ENCODE measurements around the gene RGS7. TPM values are rescaled to one million over a fixed set of nuclear protein-coding genes. Genes with fewer than 3 reads are reported as not detected.

RGS7 gene
- total RNA-seq = 0.73 and 1.1 TPM in 2 replicates
- polyA plus RNA-seq = 0.22 TPM in 1 of 2 replicates, not detected in the other

DNA sequence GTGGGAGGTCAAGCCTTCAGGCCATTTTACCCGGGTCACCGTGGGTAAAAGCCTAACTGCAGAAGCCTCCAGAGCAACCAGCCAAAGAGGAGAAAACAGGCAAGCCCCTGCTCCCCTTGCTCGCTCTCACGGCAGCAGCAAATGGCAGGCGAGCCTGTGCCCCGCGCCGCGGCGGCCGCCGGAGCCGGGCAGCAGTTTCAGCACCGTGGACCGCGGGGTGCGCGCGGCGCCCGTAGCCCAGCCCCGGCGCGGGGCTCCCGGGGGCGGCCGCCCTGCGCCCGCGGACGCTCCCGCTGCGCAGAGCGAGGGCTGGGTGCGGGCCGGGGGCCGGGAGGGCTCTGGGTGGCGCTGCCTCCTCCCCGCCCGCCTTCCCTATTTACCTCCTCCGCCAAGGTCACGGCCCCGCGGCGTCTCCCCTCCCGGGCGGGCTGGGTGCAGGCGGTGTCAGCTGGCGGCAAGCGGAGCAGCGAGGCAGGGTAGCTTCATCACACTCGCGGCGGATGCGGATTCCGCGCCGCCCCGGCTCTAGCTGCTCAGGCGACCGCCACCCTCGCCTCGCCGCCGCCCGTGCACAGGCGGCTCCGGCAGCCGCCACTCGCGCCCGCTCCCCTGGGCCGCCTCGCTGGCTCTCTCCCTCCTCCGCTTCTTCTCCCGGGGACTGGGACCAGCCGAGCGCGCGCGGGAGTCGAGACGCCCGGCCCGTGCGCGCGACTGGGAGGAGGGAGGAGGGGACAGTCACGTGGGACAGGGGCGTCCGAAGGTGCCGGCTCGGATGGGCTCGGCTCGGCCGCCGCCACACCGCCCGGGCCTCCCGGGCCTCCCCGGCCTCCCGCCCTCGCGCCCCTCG lies at the start of gene RGS7:
Gene RGS7, minus strand, starts transcription at position 687 of the 847 bp plus-strand sequence.
- peak within 1 kb of the TSS; percentile 63 for H2AFZ ChIP-seq
- no peaks in the 10 kb centered on the region for H3K9me2 ChIP-seq (replicated peaks; ENCODE audit: insufficient read depth)
- H3K4me1 ChIP-seq (ENCODE audit: insufficient read depth) = no peaks in the 10 kb centered on the region
- no peak within 1 kb of the TSS for H3K27ac ChIP-seq
- H3K79me2 ChIP-seq = no peaks in the 10 kb centered on the region
- peak within 1 kb of the TSS; percentile 99 for H3K4me2 ChIP-seq
- H3K9me3 ChIP-seq (ENCODE audit: low read depth) = no peaks in the 10 kb centered on the region
- no peaks in the 10 kb centered on the region for H4K20me1 ChIP-seq (ENCODE audit: insufficient read depth, poor library complexity, severe bottlenecking)
- DNase-seq (ENCODE audit: low spot score) = peak; percentile 86
- WGBS (ENCODE audit: low lambda C conversion rate, missing lambda C conversion rate) = under 1% methylated on average over 42 of the region's 105 CpGs
- no peak for TF ChIP-seq EZH2 (IDR thresholded peaks at IDR 0.05; ENCODE audit: borderline replicate concordance)
- peaks cover 40% of the 10 kb centered on the region for H3K27me3 ChIP-seq
- H3K4me3 ChIP-seq = peak within 1 kb of the TSS; percentile 67
- H3K36me3 ChIP-seq (replicated peaks; ENCODE audit: insufficient read depth, low read depth) = no peaks in the 10 kb centered on the region

DNA sequence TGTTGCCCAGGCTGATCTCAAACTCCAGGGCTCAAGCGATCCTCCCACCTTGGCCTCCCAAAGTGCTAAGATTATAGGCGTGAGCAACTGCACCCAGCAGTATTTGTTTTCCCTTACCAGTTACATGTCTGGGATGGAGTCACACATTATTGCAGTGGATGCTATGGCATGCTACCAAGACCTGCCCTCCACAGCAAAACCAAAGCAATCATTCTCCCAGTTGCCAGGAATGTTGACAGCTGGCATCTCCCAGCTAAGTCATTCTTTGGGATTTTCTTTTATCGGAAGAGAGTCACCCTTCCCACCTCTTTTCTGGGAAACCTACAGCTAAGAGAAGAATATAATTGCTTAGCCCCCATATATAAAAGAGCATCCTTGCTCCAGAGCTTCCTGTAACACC lies 49.4 kb upstream of the RGS7 start:
- no peak overlapping the region for H3K4me3 ChIP-seq
- H3K79me2 ChIP-seq = no peaks in the 10 kb centered on the region
- no peak overlapping the region for H3K4me2 ChIP-seq
- 93% methylated on average over 3 of the region's 3 CpGs for WGBS (ENCODE audit: low lambda C conversion rate, missing lambda C conversion rate)
- no peak overlapping the region for H2AFZ ChIP-seq
- no peaks in the 10 kb centered on the region for H4K20me1 ChIP-seq (ENCODE audit: insufficient read depth, poor library complexity, severe bottlenecking)
- H3K27ac ChIP-seq = no peak overlapping the region
- no peaks in the 10 kb centered on the region for H3K9me3 ChIP-seq (ENCODE audit: low read depth)
- H3K36me3 ChIP-seq (replicated peaks; ENCODE audit: insufficient read depth, low read depth) = no peaks in the 10 kb centered on the region
- TF ChIP-seq, protein P1, sequence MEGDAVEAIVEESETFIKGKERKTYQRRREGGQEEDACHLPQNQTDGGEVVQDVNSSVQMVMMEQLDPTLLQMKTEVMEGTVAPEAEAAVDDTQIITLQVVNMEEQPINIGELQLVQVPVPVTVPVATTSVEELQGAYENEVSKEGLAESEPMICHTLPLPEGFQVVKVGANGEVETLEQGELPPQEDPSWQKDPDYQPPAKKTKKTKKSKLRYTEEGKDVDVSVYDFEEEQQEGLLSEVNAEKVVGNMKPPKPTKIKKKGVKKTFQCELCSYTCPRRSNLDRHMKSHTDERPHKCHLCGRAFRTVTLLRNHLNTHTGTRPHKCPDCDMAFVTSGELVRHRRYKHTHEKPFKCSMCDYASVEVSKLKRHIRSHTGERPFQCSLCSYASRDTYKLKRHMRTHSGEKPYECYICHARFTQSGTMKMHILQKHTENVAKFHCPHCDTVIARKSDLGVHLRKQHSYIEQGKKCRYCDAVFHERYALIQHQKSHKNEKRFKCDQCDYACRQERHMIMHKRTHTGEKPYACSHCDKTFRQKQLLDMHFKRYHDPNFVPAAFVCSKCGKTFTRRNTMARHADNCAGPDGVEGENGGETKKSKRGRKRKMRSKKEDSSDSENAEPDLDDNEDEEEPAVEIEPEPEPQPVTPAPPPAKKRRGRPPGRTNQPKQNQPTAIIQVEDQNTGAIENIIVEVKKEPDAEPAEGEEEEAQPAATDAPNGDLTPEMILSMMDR (IDR thresholded peaks at IDR 0.05; ENCODE audit: poor library complexity) = no peak
- no peak for TF ChIP-seq EZH2 (IDR thresholded peaks at IDR 0.05; ENCODE audit: borderline replicate concordance)
- TF ChIP-seq EZH2phosphoT487 (IDR thresholded peaks at IDR 0.05; ENCODE audit: low read depth, severe bottlenecking, unreplicated experiment) = no peak
- DNase-seq (ENCODE audit: low spot score) = no peak
- H3K9me2 ChIP-seq (replicated peaks; ENCODE audit: insufficient read depth) = no peaks in the 10 kb centered on the region
- no peaks in the 10 kb centered on the region for H3K4me1 ChIP-seq (ENCODE audit: insufficient read depth)
- H3K27me3 ChIP-seq = no peaks in the 10 kb centered on the region

DNA sequence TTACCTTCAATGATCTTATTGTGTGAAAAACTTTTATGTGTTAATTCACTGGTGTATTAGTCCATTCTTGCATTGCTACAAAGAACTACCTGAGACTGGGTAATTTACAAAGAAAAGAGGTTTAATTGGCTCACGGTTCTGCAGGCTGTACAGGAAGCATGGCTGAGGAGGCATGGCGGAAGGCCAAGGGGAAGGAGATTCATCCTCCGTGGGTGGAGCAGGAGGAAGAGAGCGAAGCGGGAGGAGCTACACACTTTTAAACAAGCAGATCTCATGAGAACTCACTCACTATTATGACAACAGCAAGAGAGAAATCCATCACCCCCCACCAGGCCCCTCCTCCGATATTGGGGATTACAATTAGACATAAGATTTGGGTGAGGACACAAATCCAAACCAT lies 44.2 kb upstream of the RGS7 start:
- H3K79me2 ChIP-seq = no peaks in the 10 kb centered on the region
- no peak for TF ChIP-seq EZH2phosphoT487 (IDR thresholded peaks at IDR 0.05; ENCODE audit: low read depth, severe bottlenecking, unreplicated experiment)
- H3K9me3 ChIP-seq (ENCODE audit: low read depth) = no peaks in the 10 kb centered on the region
- no peaks in the 10 kb centered on the region for H4K20me1 ChIP-seq (ENCODE audit: insufficient read depth, poor library complexity, severe bottlenecking)
- H3K4me3 ChIP-seq = no peak overlapping the region
- H3K27me3 ChIP-seq = no peaks in the 10 kb centered on the region
- H3K4me2 ChIP-seq = no peak overlapping the region
- no peaks in the 10 kb centered on the region for H3K36me3 ChIP-seq (replicated peaks; ENCODE audit: insufficient read depth, low read depth)
- no peak for DNase-seq (ENCODE audit: low spot score)
- H3K4me1 ChIP-seq (ENCODE audit: insufficient read depth) = no peaks in the 10 kb centered on the region
- 92% methylated on average over 6 of the region's 6 CpGs for WGBS (ENCODE audit: low lambda C conversion rate, missing lambda C conversion rate)
- no peaks in the 10 kb centered on the region for H3K9me2 ChIP-seq (replicated peaks; ENCODE audit: insufficient read depth)
- H3K27ac ChIP-seq = no peak overlapping the region
- no peak overlapping the region for H2AFZ ChIP-seq

DNA sequence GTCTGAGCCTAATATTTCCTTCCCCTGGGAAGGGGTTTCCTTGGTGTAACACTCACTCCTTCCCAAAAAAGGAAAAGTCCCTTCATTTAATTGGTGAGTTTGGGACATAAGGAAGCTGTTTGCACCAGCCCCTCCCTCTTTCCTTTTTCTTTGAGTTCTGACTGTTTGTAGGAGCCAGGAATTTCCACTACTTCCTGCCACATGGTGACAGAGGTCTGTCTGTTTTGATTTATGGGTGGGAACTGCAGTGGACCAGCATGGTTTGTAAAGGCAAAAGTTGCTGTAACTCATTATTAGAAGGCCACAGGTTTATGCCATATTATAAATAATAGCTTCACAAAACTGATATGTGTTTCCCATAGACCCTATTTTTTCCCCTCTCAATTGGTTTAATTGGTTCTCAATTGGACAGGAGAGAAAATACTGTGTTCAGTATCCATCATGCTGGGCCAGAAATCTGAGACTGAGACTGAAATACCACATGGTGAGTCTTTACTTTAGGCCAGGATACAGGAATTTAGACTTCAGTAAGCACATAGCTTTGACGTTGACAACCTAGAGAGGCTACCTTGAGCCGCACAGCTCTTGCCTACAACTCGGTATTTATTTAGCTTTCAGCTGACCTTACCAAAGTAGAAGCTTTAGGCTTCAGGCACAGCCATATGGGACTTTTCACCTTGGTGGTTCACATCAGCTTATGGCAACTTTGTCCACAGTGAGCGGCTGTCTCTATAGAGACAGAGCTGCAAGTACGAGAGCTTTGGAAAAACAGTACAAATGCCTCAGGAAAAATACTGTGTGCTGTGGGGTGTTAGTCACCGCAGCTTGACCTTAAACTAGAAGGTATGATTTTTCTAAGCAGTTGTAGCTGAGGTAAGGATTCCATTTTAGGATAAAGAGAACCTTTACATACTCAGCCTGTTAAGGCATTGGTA lies 40.0 kb upstream of the RGS7 start:
- H3K4me3 ChIP-seq = no peak overlapping the region
- H3K9me2 ChIP-seq (replicated peaks; ENCODE audit: insufficient read depth) = no peaks in the 10 kb centered on the region
- TF ChIP-seq EZH2phosphoT487 (IDR thresholded peaks at IDR 0.05; ENCODE audit: low read depth, severe bottlenecking, unreplicated experiment) = no peak
- TF ChIP-seq, protein P1 (IDR thresholded peaks at IDR 0.05; ENCODE audit: poor library complexity) = no peak
- no peak for TF ChIP-seq EZH2 (IDR thresholded peaks at IDR 0.05; ENCODE audit: borderline replicate concordance)
- no peaks in the 10 kb centered on the region for H3K9me3 ChIP-seq (ENCODE audit: low read depth)
- H3K36me3 ChIP-seq (replicated peaks; ENCODE audit: insufficient read depth, low read depth) = no peaks in the 10 kb centered on the region
- no peaks in the 10 kb centered on the region for H3K27me3 ChIP-seq
- H3K79me2 ChIP-seq = no peaks in the 10 kb centered on the region
- no peak overlapping the region for H3K27ac ChIP-seq
- H4K20me1 ChIP-seq (ENCODE audit: insufficient read depth, poor library complexity, severe bottlenecking) = no peaks in the 10 kb centered on the region
- 78% methylated on average over 6 of the region's 6 CpGs for WGBS (ENCODE audit: low lambda C conversion rate, missing lambda C conversion rate)
- no peak overlapping the region for H2AFZ ChIP-seq
- DNase-seq (ENCODE audit: low spot score) = no peak
- no peak overlapping the region for H3K4me2 ChIP-seq
- no peaks in the 10 kb centered on the region for H3K4me1 ChIP-seq (ENCODE audit: insufficient read depth)

All from hepatocyte (in vitro differentiated cells).